Osteocyte (in vitro differentiated cells): ENCODE results near the gene GGNBP2. TPM values are rescaled to one million over a fixed set of nuclear protein-coding genes. Genes with fewer than 3 reads are reported as not detected.
"Not testable (repeated sequence)": the region's sequence is repeated elsewhere in the genome, so short reads cannot be mapped to it uniquely, and the experiment has no call there.

Source experiments
- DNase-seq: peaks from one replicate; pipeline ENCODE4 v3.0.0; 2021; ENCODE audit warnings: mixed read lengths; ENCODE audit not compliant: unreplicated experiment; ENCODE audit errors: extremely low spot score
- H3K27ac Mint-ChIP-seq: one replicate; pipeline ENCODE4 v1.8.0; 2021; ENCODE audit warnings: mild to moderate bottlenecking, mixed read lengths; ENCODE audit not compliant: unreplicated experiment
- H3K27me3 Mint-ChIP-seq: one replicate; pipeline ENCODE4 v1.8.0; 2021; ENCODE audit warnings: mixed read lengths; ENCODE audit not compliant: unreplicated experiment
- H3K36me3 Mint-ChIP-seq: one replicate; pipeline ENCODE4 v1.8.0; 2021; ENCODE audit warnings: mixed read lengths; ENCODE audit not compliant: unreplicated experiment
- H3K4me1 Mint-ChIP-seq: one replicate; pipeline ENCODE4 v1.8.0; 2021; ENCODE audit warnings: mixed read lengths; ENCODE audit not compliant: unreplicated experiment
- H3K4me3 Mint-ChIP-seq: one replicate; pipeline ENCODE4 v1.8.0; 2021; ENCODE audit warnings: mild to moderate bottlenecking, moderate library complexity, mixed read lengths; ENCODE audit not compliant: unreplicated experiment
- H3K9me3 Mint-ChIP-seq: one replicate; pipeline ENCODE4 v1.8.0; 2021; ENCODE audit warnings: mixed read lengths; ENCODE audit not compliant: unreplicated experiment
- CTCF ChIP-seq: fragments of 200-600 bp; sonication (generic); IDR thresholded peaks from 2 replicates; pipeline ENCODE4 v1.5.0; 2021; ENCODE audit warnings: antibody characterized with exemption, mild to moderate bottlenecking, moderate library complexity
- total RNA-seq: library from RNA; stranded (reverse); gene quantifications from 2 replicates; pipeline ENCODE4 v1.2.1, GENCODE V29; 2021

GGNBP2 gene
- total RNA-seq, 1 donor from 2014 or later, result 76.1 TPM

DNA sequence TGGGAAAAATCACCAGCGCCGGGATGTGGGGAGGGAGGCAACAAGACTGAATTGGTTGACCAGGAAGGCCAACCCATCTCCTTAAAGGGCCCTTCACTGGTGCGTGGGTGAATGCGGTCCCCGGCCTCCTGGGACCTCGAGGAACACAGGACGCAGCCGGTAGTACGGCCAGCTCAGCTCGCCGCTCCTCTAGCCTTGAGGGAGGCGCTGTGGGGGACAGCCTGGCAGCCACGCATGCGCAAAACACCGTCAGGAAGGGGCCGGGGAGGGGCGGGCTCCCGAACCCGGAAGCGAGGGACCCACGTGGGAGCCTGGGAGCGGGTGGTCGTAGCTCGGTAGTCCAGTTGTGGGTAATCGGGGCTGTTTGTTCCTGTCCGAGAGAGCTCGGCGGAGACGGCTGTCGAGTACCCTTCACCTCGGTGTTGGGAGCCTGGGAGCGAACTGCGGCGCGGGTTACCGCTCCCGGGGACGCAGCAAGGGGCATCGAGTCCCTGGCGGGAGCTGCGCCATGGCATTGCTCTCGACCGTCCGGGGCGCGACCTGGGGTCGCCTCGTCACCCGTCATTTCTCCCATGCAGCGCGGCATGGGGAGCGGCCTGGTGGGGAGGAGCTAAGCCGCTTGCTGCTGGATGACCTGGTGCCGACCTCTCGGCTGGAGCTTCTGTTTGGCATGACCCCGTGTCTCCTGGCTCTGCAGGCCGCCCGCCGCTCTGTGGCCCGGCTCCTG lies 56.7 kb downstream of the GGNBP2 start, which contains the start of gene MRM1:
TSS of gene MRM1 (plus strand) at position 281 of the 727 bp plus-strand sequence. CDS start at position 509, 228 bp downstream.
- Mint-ChIP-seq H3K27ac (peak within 1 kb of the TSS; percentile 94), H3K9me3 (no peaks in the 10 kb centered on the region)

GRCh38 chr17:36602030-36602748 lies 57.5 kb downstream of the GGNBP2 start:
- H3K9me3 Mint-ChIP-seq, result no peaks in the 10 kb centered on the region
- peaks cover 27% of the 10 kb centered on the region for H3K4me1 Mint-ChIP-seq
- peak overlapping the region; percentile 78 for H3K4me3 Mint-ChIP-seq

More for the DNA sequence above, 56.7 kb downstream of the GGNBP2 start, which contains the start of gene MRM1:
- Mint-ChIP-seq H3K4me1 (peaks cover 27% of the 10 kb centered on the region), H3K36me3 (no peaks in the 10 kb centered on the region), H3K27me3 (no peaks in the 10 kb centered on the region), H3K4me3 (peak within 1 kb of the TSS; percentile 78)
- peak; percentile 97 for DNase-seq
- TF ChIP-seq CTCF, result no peak

DNA sequence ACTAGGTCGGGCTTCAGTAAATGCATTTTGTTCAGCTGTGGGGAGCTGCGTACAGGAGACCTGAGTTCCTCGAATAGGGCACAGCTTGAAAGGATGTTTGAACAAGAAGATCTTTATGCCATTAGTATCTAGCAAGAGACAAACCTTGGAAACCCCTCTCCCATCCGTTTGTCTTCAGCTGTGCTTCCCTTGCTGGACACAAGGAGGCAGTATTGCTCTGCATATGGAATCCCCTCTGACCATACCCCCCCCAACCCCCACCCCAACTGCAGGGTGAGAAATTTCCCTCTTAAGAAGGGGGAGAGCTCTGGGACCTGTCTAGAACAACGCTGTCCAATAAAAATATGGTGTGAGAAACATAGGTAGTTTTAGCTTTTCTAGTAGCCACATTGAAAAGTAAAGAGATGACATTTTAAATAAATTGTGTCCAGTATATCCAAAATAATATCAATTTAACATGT lies 58.2 kb downstream of the GGNBP2 start:
- Mint-ChIP-seq H3K4me1 (peaks cover 28% of the 10 kb centered on the region), H3K9me3 (no peaks in the 10 kb centered on the region), H3K36me3 (no peaks in the 10 kb centered on the region), H3K27ac (no peak overlapping the region), H3K27me3 (no peaks in the 10 kb centered on the region), H3K4me3 (peak overlapping the region; percentile 78)
- DNase-seq, result no peak
- TF ChIP-seq CTCF, result peak; percentile 88

More at GRCh38 chr17:36602030-36602748, 57.5 kb downstream of the GGNBP2 start:
- H3K27me3 Mint-ChIP-seq, result no peaks in the 10 kb centered on the region
- peak overlapping the region; percentile 94 for H3K27ac Mint-ChIP-seq
- TF ChIP-seq CTCF, result no peak
- DNase-seq, result no peak
- no peaks in the 10 kb centered on the region for H3K36me3 Mint-ChIP-seq

DNA sequence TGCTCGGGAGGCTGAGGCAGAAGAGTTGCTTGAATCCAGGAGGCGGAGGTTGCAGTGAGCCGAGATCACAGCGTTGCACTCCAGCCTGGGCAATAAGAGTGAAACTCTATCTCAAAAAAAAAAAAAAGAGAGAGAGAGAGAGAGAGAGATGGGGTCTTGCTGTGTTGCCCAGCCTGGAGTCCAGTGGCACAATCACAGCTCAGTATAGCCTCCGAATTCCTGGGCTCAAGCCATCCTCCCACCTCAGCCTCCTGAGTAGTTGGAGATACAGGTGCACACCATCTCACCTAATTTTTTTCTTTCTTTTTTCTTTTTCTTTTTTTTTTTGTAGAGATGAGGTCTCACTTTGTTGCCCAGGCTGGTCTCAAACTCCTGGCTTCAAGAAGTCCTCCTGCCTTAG lies 60.3 kb downstream of the GGNBP2 start:
- H3K27ac Mint-ChIP-seq, H3K36me3 Mint-ChIP-seq, H3K4me3 Mint-ChIP-seq, DNase-seq, H3K9me3 Mint-ChIP-seq, H3K27me3 Mint-ChIP-seq: not testable (repeated sequence)
- peaks cover 36% of the 10 kb centered on the region for H3K4me1 Mint-ChIP-seq

DNA sequence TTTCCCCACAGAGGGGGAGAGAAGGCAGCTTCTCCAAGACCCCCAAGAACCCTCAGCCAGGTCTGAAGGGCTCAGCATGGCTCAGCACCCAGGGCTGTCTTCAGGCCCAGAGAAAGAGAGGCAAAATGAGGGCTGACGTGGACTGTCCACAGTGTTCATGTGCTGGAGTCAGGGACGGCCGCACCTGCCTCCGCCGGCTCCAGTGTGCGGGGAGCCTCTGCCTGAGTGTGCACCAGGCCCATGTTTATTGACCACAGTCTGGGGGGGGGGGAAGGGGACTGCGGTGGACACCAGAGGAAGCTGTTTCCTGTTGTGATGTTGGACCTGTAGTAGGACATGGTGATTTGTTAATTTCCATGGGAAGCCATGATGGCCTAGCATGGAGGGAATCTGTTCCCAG lies 63.6 kb downstream of the GGNBP2 start:
- no peak overlapping the region for H3K27ac Mint-ChIP-seq
- no peak for TF ChIP-seq CTCF
- H3K4me3 Mint-ChIP-seq, result no peak overlapping the region
- no peaks in the 10 kb centered on the region for H3K36me3 Mint-ChIP-seq
- H3K4me1 Mint-ChIP-seq, result peaks cover 19% of the 10 kb centered on the region
- no peaks in the 10 kb centered on the region for H3K9me3 Mint-ChIP-seq
- DNase-seq, result no peak
- no peaks in the 10 kb centered on the region for H3K27me3 Mint-ChIP-seq
